HG03521 (cell line): Measurements from ENCODE around the gene C10orf90.
"Not testable (repeated sequence)": the region's sequence is repeated elsewhere in the genome, so short reads cannot be mapped to it uniquely, and the experiment has no call there.

Experiments used
- ATAC-seq: cut with Tn5 transposase; IDR thresholded peaks from one replicate; pipeline ENCODE4 v1.9.1; 2021; ENCODE audit warnings: mild to moderate bottlenecking, moderate library complexity; ENCODE audit not compliant: unreplicated experiment

The C10orf90 gene

GRCh38 chr10:126561294-126561920 is 109.1 kb downstream of the C10orf90 start:
- no peak for ATAC-seq

GRCh38 chr10:126558881-126559280 is 111.6 kb downstream of the C10orf90 start:
- no peak for ATAC-seq

- no peak for ATAC-seq
These were observed 119.3 kb downstream of the C10orf90 start for GRCh38 chr10:126551202-126551601.

- not testable (repeated sequence) for ATAC-seq
These were observed 119.9 kb downstream of the C10orf90 start for GRCh38 chr10:126550586-126550985.

- no peak for ATAC-seq
These were observed 121.1 kb downstream of the C10orf90 start for GRCh38 chr10:126549344-126549743.

- ATAC-seq, result no peak
These were observed 125.9 kb downstream of the C10orf90 start for GRCh38 chr10:126544565-126544964.

GRCh38 chr10:126538439-126539135 is 131.9 kb downstream of the C10orf90 start:
- ATAC-seq, result no peak

- ATAC-seq, result no peak
These were observed 133.8 kb downstream of the C10orf90 start for GRCh38 chr10:126536656-126537055.

GRCh38 chr10:126536148-126536547 is 134.3 kb downstream of the C10orf90 start:
- ATAC-seq, result no peak

GRCh38 chr10:126533644-126534043 is 136.8 kb downstream of the C10orf90 start:
- no peak for ATAC-seq

GRCh38 chr10:126528315-126528835 is 142.1 kb downstream of the C10orf90 start:
- ATAC-seq, result no peak

GRCh38 chr10:126527645-126528314 is 142.7 kb downstream of the C10orf90 start:
- ATAC-seq, result no peak

- no peak for ATAC-seq
These were observed 145.2 kb downstream of the C10orf90 start for GRCh38 chr10:126525326-126525725.

- ATAC-seq, result no peak
These were observed 146.0 kb downstream of the C10orf90 start for GRCh38 chr10:126524526-126524925.

GRCh38 chr10:126523071-126523470 is 147.4 kb downstream of the C10orf90 start:
- no peak for ATAC-seq

- no peak for ATAC-seq
These were observed 149.1 kb downstream of the C10orf90 start for GRCh38 chr10:126521399-126521798.

- ATAC-seq, result no peak
These were observed 149.7 kb downstream of the C10orf90 start for GRCh38 chr10:126520751-126521317.

GRCh38 chr10:126519992-126520391 is 150.5 kb downstream of the C10orf90 start:
- no peak for ATAC-seq

GRCh38 chr10:126519185-126519584 is 151.3 kb downstream of the C10orf90 start:
- no peak for ATAC-seq

GRCh38 chr10:126518218-126519080 is 152.0 kb downstream of the C10orf90 start:
- no peak for ATAC-seq
